GM19240 (cell line): ENCODE measurements around the gene LIPE.

ENCODE experiments used
- DNase-seq: peaks from one replicate; pipeline ENCODE4 v3.0.0; 2011; ENCODE audit warnings: low spot score; ENCODE audit not compliant: insufficient read length

Gene LIPE

GRCh38 chr19:42353341-42354015 lies 73.7 kb downstream of the LIPE start:
- no peak for DNase-seq

- no peak for DNase-seq
These were observed 74.6 kb downstream of the LIPE start for GRCh38 chr19:42352301-42353259.
